ENCODE measurements around the gene BUB3.

BUB3 gene

GRCh38 chr10:123141791-123142700 is 12.2 kb upstream of the BUB3 start:
- DNase-seq = no peak

- no peak for DNase-seq
These were observed 11.5 kb upstream of the BUB3 start for GRCh38 chr10:123142701-123143161.

- DNase-seq = no peak
These were observed 10.9 kb upstream of the BUB3 start for GRCh38 chr10:123143162-123143824.

- DNase-seq = no peak
These were observed 10.4 kb upstream of the BUB3 start for GRCh38 chr10:123143825-123144168.

GRCh38 chr10:123144697-123145541 is 9.3 kb upstream of the BUB3 start:
- no peak for DNase-seq

- DNase-seq = no peak
These were observed 8.6 kb upstream of the BUB3 start for GRCh38 chr10:123145542-123146012.

- DNase-seq = no peak
These were observed 7.9 kb upstream of the BUB3 start for GRCh38 chr10:123146013-123146893.

- no peak for DNase-seq
These were observed 7.1 kb upstream of the BUB3 start for GRCh38 chr10:123146894-123147634.

- DNase-seq = no peak
These were observed 6.4 kb upstream of the BUB3 start, which contains the start of gene HMX2 for GRCh38 chr10:123147635-123148413. Gene HMX2 (plus strand): TSS chr10:123148136. CDS start chr10:123148379, 243 bp downstream.

GRCh38 chr10:123148414-123149161 is 5.6 kb upstream of the BUB3 start:
- no peak for DNase-seq

- DNase-seq = no peak
These were observed 5.0 kb upstream of the BUB3 start for GRCh38 chr10:123149162-123149567.

- DNase-seq = no peak
These were observed 4.5 kb upstream of the BUB3 start for GRCh38 chr10:123149568-123150270.

- no peak for DNase-seq
These were observed 3.8 kb upstream of the BUB3 start for GRCh38 chr10:123150271-123150985.

GRCh38 chr10:123150986-123151736 is 3.0 kb upstream of the BUB3 start:
- no peak for DNase-seq

- no peak for DNase-seq
These were observed 2.5 kb upstream of the BUB3 start for GRCh38 chr10:123151737-123152135.

- no peak for DNase-seq
These were observed 613 bp upstream of the BUB3 start for GRCh38 chr10:123153486-123154091.

Data from DMS 273 treated with DMSO at 0.1 percent for 48 hours (cell line).